HG02981 (cell line): Measurements from ENCODE around the gene PCDHAC2.

ENCODE experiments used
- ATAC-seq: cut with Tn5 transposase; IDR thresholded peaks from one replicate; pipeline ENCODE4 v1.9.1; 2021; ENCODE audit warnings: mild to moderate bottlenecking, moderate library complexity; ENCODE audit not compliant: unreplicated experiment

The PCDHAC2 gene

GRCh38 chr5:140988100-140988499, 21.8 kb downstream of the PCDHAC2 start:
- ATAC-seq: no peak

DNA sequence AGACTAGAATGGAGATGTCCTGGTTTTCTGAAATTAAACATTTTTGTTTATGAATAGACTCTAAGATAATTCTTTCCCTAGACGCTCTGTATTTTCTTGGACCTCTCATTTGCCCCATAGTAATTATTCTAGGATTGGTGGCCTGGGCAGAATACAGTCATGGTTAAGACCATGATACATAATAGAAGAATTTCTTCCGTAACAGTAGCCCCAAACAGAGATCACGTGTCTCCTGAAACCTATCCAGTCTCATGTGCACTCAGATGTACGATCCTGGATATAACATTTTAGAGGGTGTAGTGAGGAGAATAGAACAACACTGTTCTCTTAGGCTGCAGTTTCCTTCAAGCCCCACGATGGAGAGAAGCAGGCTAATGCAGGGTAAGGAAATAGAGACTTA, 22.3 kb downstream of the PCDHAC2 start:
- ATAC-seq: no peak

- ATAC-seq: no peak
Measured at GRCh38 chr5:140989254-140990020, 23.2 kb downstream of the PCDHAC2 start.

GRCh38 chr5:140992828-140993227, 26.6 kb downstream of the PCDHAC2 start:
- ATAC-seq: no peak

- no peak for ATAC-seq
Measured at GRCh38 chr5:140996060-140996459, 29.8 kb downstream of the PCDHAC2 start.

DNA sequence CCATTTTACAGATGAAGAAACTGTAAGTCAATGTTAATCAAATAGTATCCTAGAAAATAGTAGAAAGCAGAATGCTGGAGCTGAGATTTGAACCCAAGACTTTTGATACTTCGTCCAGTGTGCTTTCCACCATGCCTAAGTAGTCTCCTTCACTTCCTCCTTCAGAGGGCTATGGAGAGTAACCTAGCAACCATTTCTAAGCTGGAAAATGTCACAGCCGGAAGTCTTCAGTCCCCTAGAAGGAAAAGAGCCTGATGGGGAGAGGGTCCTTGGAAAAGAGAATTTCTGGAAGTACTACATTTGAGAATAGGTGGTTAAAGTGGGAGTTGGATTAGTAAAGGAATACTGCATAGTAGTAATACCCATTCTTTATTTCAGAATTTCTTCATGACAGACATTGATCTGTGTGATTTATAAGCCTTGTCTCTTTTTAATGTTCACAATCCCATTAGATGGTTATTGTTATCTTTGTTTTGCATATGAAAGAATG, 32.7 kb downstream of the PCDHAC2 start:
- no peak for ATAC-seq

DNA sequence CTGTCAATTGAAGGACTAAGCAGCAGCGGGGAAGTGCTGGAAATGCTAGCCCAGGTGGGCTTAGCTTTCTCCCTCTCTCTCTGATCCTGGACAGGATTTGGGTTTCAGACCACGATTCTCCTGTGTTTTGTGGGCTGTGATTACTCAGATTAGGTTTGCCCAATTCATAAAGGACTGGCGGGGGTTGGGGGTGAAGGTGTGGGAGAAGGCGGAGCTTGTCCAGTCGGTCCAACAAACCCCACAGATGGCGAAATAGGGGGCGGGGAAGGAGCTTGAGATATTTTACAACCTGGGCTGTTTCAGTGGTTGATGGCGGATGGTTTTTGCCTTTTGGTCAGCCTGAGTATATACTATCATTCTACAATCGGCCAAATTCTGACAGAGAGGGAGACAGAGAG, 35.2 kb downstream of the PCDHAC2 start:
- no peak for ATAC-seq

DNA sequence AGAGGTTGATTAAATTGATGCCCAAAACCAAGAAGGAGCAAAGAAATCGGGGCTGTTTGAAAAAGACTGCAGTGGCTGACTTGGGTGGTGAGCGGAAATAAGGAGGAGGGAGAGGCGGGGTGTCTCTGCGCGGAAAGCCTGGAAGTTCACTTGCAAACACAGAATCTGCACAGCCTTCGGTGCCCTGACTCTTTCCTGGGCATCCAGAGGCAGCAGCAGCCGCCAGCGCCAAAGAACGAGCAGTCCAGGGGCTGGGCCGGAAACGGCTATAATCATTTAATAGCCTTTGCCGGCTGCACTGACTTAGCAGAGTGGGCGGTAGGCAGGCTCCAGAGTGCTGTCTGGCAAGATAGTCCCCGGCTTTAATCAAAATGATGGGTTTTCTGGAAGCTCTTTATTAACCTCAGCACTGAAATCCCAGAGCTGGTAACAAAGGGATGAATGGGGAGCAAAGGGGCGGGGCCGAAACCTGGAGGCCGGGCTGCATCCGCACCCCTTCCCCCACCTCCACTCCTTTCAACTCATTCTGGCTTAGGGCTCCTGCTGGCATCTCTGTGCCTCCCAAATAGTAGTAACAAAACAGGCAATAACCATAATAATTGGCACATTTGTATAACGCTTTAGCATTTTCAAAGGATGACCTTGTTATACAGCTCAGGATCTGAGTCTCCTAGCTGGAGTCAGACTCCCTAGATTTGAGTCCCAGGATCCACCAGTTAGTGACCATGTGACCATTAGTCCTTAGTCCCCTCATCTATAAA, 35.7 kb downstream of the PCDHAC2 start:
- ATAC-seq: no peak

DNA sequence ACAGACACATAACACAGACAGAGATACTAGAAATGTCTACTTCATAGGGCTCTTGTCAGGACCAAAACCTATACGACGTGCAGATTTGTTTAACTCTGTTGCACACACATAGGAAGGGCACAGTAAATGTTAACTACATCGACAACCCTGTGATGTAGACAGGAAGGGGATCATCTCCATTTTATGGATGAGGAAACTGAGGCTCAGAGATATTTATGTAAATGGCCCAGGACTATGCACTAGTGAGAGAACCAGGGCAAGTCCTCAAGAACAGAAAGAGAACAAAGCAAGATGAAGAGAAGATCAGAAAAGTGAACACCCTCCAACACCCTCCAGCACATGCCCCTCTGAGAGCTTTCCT, 36.3 kb downstream of the PCDHAC2 start:
- no peak for ATAC-seq

GRCh38 chr5:141003031-141003430, 36.8 kb downstream of the PCDHAC2 start:
- ATAC-seq: no peak

DNA sequence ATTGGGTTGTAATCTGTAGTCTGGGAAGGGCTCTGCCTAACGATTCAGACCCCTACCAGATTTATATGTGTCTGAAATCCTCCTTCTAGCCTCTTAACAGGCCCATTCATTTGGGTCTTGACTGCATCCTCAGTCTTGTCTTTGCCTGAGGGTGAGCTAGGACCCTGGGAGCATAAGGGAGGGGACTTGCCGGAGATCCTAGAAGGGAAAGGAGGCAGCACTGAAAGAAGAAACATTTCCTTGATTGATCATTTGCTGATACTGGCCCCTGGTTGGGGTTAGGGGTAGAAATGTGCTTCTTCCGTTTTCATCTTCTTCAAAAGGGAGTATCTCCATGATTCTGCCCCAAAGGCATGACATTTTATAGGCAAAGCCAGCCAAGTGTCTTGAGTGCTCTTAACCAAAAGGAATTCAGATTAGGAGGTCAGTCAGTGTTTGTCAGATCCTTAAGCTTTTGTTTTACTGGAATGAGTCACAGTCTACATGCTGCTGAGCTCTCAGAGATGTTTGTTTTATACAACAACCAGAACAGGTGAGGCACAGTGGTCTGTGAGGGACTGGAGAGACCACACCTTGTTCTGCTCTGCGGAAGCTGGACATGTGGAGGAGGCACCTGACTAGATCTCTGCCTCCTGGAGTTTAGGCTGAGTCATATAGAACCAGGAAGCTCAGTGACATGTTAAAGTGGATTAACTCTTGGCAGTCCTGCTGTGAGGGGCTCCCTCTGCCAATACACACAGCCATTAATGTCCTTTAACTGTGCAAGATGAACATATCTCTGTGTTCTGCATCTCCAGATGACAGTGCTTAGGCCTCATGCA, 37.7 kb downstream of the PCDHAC2 start:
- ATAC-seq: no peak

- no peak for ATAC-seq
Measured at GRCh38 chr5:141007791-141008190, 41.5 kb downstream of the PCDHAC2 start.

DNA sequence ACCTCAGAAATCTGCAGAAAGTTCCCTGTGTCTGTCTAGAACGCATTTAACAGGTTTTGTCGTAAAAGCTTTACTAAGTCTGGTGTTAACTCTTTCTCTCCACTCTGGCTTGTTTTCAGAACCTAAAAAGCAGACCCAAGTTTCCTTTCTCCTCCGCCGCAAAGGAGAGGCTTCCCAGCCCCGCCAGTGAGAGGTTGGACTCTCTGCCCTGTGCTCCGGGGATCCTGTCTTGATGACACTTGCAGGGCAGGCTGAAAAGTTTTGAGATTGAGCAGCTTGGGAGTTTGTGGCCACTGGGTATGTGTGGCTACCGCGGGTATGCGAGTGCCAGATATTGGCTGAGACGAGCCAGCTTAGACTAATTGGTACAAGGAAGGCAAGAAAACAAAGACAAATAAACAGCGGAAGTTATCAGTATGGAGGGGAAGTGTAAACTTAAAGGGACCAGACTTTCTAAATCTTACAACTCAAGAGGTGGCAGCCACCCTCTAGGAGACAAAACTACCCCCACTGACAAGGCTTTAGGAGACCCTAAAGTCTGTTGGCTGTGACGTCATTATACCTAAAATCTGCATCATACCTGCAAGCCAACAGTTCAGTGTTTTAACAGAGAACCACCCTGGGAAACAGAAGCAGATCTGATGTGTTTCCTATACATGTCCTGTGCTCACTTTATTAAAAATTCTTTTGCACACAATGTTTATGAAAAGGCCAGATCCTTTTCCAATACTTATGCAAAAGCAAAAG, 43.9 kb downstream of the PCDHAC2 start:
- ATAC-seq: no peak

GRCh38 chr5:141017943-141018342, 51.7 kb downstream of the PCDHAC2 start:
- no peak for ATAC-seq
